ENCODE data around the gene FBXL14.
A peak's percentile ranks its signal among the peaks of the same experiment; 100 is the strongest.

The FBXL14 gene

DNA sequence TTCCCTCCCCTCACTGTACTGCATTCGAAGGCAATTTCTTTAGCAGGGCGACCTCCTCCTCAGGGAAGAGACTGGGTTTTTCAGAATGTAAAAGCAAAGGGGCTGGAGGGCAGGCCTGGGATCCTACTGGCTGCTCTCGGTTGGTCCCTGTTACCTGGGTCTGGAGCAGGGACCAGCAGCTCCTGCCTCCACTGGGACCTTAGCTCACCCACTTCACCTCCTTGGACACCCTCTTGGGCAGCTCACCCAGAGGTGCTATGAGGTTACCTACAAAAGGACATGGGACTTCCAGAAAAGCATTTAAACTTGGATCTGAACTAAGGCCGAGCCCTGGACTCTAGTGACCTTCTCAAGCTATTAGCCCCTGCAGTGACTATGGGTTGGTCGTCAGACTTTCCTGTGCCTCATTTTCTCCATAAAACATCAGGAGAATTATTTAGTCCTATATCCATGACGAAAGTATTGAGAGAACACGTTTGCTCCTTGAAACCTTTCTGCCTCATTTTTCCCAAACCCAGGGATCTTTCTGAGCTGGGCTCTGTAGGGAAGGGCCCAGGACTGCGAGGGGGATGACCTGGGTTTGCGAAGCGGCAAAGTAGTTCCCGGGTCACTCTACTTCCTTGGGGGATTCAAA lies 65.0 kb downstream of the FBXL14 start:
- H3K4me3 ChIP-seq (ENCODE audit: low read depth, low read length): peak overlapping the region; percentile 51
- TF ChIP-seq, protein P1, sequence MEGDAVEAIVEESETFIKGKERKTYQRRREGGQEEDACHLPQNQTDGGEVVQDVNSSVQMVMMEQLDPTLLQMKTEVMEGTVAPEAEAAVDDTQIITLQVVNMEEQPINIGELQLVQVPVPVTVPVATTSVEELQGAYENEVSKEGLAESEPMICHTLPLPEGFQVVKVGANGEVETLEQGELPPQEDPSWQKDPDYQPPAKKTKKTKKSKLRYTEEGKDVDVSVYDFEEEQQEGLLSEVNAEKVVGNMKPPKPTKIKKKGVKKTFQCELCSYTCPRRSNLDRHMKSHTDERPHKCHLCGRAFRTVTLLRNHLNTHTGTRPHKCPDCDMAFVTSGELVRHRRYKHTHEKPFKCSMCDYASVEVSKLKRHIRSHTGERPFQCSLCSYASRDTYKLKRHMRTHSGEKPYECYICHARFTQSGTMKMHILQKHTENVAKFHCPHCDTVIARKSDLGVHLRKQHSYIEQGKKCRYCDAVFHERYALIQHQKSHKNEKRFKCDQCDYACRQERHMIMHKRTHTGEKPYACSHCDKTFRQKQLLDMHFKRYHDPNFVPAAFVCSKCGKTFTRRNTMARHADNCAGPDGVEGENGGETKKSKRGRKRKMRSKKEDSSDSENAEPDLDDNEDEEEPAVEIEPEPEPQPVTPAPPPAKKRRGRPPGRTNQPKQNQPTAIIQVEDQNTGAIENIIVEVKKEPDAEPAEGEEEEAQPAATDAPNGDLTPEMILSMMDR (IDR thresholded peaks at IDR 0.05; ENCODE audit: low read depth, low read length, missing control alignments): no peak
- DNase-seq (ENCODE audit: low read depth): no peak
- in situ Hi-C loops (cut with HindIII; ENCODE audit: low sequenced_read_pairs): no loop called here

DNA sequence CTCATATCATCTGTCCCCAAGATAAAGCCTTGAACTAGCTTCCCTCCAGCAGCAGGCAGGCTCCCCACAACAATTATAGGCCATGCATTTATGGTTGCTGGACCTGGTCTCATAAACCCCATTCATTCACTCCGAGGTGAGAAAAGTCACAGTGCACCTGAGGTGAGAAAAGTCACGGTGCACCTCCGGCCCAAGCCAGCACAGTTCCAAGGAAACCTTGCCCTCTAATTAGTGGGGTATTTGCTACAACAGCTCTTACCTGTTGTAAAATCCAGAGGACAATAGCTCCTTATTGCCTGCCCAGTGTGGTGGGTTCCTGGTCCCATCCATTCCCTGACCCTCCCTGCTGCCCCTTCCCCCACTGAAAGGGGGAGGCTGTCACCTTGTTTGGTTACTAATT lies 65.6 kb downstream of the FBXL14 start:
- in situ Hi-C loops (cut with HindIII; ENCODE audit: low sequenced_read_pairs): no loop called here

DNA sequence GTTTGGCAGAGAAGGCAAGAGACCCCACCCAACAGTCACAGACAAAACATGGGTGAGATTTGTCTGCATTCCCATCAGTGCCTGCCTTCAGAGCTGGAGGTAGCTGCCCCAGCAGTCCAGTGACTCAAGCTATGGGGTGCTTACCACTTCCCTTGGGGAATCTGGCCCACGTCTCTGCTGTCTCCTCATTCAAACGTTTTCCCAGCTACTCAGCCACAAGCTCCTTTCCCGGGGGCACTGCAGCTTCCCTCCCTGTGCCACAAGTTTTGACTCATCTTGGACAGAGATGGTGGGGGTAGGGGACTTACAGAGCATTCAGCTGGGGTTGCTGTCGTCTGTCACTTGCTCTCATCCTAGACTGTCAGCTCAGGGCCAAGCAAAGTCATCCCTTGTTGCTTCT lies 66.6 kb downstream of the FBXL14 start:
- DNase-seq (ENCODE audit: low read depth): no peak
- in situ Hi-C loops (cut with HindIII; ENCODE audit: low sequenced_read_pairs): no loop called here
- TF ChIP-seq, protein P1 (IDR thresholded peaks at IDR 0.05; ENCODE audit: low read depth, low read length, missing control alignments): no peak
- H3K4me3 ChIP-seq (ENCODE audit: low read depth, low read length): no peak overlapping the region

More for the DNA sequence above, 65.6 kb downstream of the FBXL14 start:
- H3K4me3 ChIP-seq (ENCODE audit: low read depth, low read length): no peak overlapping the region
- TF ChIP-seq, protein P1 (IDR thresholded peaks at IDR 0.05; ENCODE audit: low read depth, low read length, missing control alignments): no peak
- DNase-seq (ENCODE audit: low read depth): no peak

DNA sequence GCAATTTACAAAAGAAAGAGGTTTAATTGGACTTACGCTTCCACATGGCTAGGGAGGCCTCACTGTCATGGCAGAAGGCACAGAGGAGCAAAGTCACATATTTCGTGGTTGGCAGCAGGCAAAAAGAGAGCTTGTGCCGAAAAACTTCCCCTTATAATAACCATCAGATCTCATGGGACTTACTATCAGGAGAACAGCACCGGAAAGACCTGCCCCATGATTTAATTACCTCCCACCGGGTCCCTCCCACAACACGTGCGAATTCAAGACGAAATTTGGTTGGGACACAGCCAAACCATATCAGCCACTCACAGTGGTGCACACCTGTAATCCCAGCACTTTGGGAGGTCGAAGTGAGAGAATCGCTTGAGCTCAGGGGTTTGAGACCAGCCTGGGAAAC lies 68.5 kb downstream of the FBXL14 start:
- TF ChIP-seq, protein P1 (IDR thresholded peaks at IDR 0.05; ENCODE audit: low read depth, low read length, missing control alignments): no peak
- no peak overlapping the region for H3K4me3 ChIP-seq (ENCODE audit: low read depth, low read length)
- no peak for DNase-seq (ENCODE audit: low read depth)
- in situ Hi-C loops (cut with HindIII; ENCODE audit: low sequenced_read_pairs): no loop called here

DNA sequence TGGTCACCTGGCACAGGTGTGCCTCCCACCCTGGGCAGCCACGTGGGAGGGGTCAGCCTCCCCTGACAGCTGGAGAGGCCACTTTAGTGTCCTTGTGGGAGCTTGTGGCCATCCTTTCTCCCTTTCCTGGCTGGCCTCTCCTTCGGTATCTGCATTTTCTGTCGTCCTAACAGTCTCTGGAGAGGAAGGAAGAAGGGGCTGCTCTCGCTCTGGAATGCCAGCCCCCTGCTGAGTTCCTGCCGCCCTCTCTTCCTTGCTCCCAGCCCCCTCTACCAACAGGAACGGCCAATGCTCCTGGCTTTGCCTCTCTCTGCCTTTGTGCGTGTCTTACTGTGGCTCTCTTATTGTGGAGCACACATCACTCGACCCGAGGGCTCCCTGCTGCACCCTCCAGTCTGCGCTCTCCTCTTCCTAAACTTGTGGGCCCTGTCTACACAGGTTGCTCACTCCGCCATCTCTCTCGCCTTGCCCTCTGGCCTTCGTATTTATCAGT lies 70.8 kb downstream of the FBXL14 start:
- TF ChIP-seq, protein P1 (IDR thresholded peaks at IDR 0.05; ENCODE audit: low read depth, low read length, missing control alignments): no peak
- no peak for DNase-seq (ENCODE audit: low read depth)
- in situ Hi-C loops (cut with HindIII; ENCODE audit: low sequenced_read_pairs): no loop called here
- no peak overlapping the region for H3K4me3 ChIP-seq (ENCODE audit: low read depth, low read length)

DNA sequence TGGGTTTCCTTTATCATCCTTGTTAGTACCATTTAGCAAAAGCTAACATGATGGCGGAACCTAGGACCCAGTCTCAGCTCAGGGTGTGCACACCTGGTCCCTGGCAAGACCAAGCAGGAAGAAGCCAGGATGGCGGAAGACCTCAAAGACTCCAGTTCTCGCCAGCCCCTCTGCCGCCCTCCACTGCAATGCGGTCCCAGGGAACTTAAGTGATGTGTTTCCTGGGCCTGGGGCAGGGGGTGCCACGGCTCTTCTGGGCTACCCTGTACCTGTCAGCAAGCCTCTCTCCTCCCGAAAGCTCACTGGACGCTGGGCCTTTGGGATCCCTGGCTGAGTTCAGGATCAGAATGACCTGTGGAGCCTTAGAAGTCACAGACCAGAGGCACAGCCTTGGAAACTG lies 71.3 kb downstream of the FBXL14 start:
- H3K4me3 ChIP-seq (ENCODE audit: low read depth, low read length): no peak overlapping the region
- in situ Hi-C loops (cut with HindIII; ENCODE audit: low sequenced_read_pairs): no loop called here
- DNase-seq (ENCODE audit: low read depth): no peak
- TF ChIP-seq, protein P1 (IDR thresholded peaks at IDR 0.05; ENCODE audit: low read depth, low read length, missing control alignments): no peak
